Peyer's patch (tissue), 4 donors: ENCODE measurements around the gene XPNPEP2. TPM values are rescaled to one million over a fixed set of nuclear protein-coding genes. Genes with fewer than 3 reads are reported as not detected.

Experiments used
- DNase-seq, 3 donors: peaks; one replicate each; pipeline ENCODE4 v3.0.0-alpha.2; 2017 to 2019
- H3K27ac ChIP-seq, 4 donors: fragments of 200-600 bp; sonication (generic); one replicate each; pipeline ENCODE4 v1.5.1; 2016 to 2019
- H3K27me3 ChIP-seq, 2 donors: fragments of 200-600 bp; sonication (generic); one replicate each; pipeline ENCODE4 v1.5.1; 2019
- H3K36me3 ChIP-seq, 3 donors: fragments of 200-600 bp; sonication (generic); one replicate each; pipeline ENCODE4 v1.5.1; 2016 to 2019
- H3K4me1 ChIP-seq, 4 donors: fragments of 200-600 bp; sonication (generic); one replicate each; pipeline ENCODE4 v1.5.1; 2016 to 2019
- H3K4me3 ChIP-seq, 4 donors: fragments of 200-600 bp; sonication (generic); 1 replicate in 3 of 4; 2 replicates in 1 of 4; pipeline ENCODE4 v1.5.1; 2016 to 2019; ENCODE audit warnings: mild to moderate bottlenecking in 1 of 4
- H3K9me3 ChIP-seq, 4 donors: fragments of 200-600 bp; sonication (generic); one replicate each; pipeline ENCODE4 v1.5.1; 2016 to 2019; ENCODE audit warnings: mild to moderate bottlenecking in 1 of 4
- CTCF ChIP-seq, 6 experiments: fragments of 450-650 bp in 4 of 6; fragments of 200-600 bp in 2 of 6; sonication (generic) in 1 of 6; IDR thresholded peaks; one replicate each; pipeline ENCODE4 v1.5.1; 2017 to 2019; ENCODE audit warnings: antibody characterized with exemption in 6 of 6, mild to moderate bottlenecking in 3 of 6, moderate library complexity in 1 of 6
- POLR2A ChIP-seq, 2 donors: fragments of 450-650 bp; IDR thresholded peaks; one replicate each; pipeline ENCODE4 v1.5.1; 2017; ENCODE audit warnings: antibody characterized with exemption in 2 of 2, mild to moderate bottlenecking in 2 of 2, moderate library complexity in 2 of 2
- total RNA-seq, 4 donors: library from RNA; depleted of rRNA; stranded (reverse); fragments of >200 nt; gene quantifications; one replicate each; pipeline ENCODE4 v1.1.0, GENCODE V29; 2016

Gene XPNPEP2
- total RNA-seq, 4 donors from 2014 or later: 5.8 to 875 (median 803) TPM

GRCh38 chrX:129719268-129719667 is 19.5 kb upstream of the XPNPEP2 start:
- TF ChIP-seq CTCF (IDR thresholded peaks at IDR 0.05): no peak
- no peak for TF ChIP-seq POLR2A (IDR thresholded peaks at IDR 0.05)
- no peak for DNase-seq
- no peak overlapping the region for H3K4me3 ChIP-seq

GRCh38 chrX:129719931-129720530 is 18.7 kb upstream of the XPNPEP2 start:
- no peak for DNase-seq
- Histone ChIP-seq H3K27ac (no peak overlapping the region), H3K4me3 (no peak overlapping the region), H3K27me3 (no peaks in the 10 kb centered on the region), H3K4me1 (no peaks in the 10 kb centered on the region), H3K36me3 (no peaks in the 10 kb centered on the region), H3K9me3 (no peaks in the 10 kb centered on the region)
- TF ChIP-seq CTCF (IDR thresholded peaks at IDR 0.05) (no peak), POLR2A (IDR thresholded peaks at IDR 0.05) (no peak)

More at GRCh38 chrX:129719268-129719667, 19.5 kb upstream of the XPNPEP2 start:
- Histone ChIP-seq H3K27ac (no peak overlapping the region), H3K4me1 (no peaks in the 10 kb centered on the region), H3K9me3 (no peaks in the 10 kb centered on the region), H3K27me3 (no peaks in the 10 kb centered on the region), H3K36me3 (no peaks in the 10 kb centered on the region)

- no peaks in the 10 kb centered on the region for H3K9me3 ChIP-seq
- TF ChIP-seq CTCF (IDR thresholded peaks at IDR 0.05) (no peak), POLR2A (IDR thresholded peaks at IDR 0.05) (no peak)
- no peak for DNase-seq
- no peak overlapping the region for H3K4me3 ChIP-seq
- no peaks in the 10 kb centered on the region for H3K27me3 ChIP-seq
- H3K27ac ChIP-seq: no peak overlapping the region
- no peaks in the 10 kb centered on the region for H3K4me1 ChIP-seq
- H3K36me3 ChIP-seq: no peaks in the 10 kb centered on the region
Measured at GRCh38 chrX:129720741-129721140, 18.0 kb upstream of the XPNPEP2 start.

GRCh38 chrX:129721414-129721813 is 17.4 kb upstream of the XPNPEP2 start:
- no peak overlapping the region for H3K4me3 ChIP-seq
- no peaks in the 10 kb centered on the region for H3K9me3 ChIP-seq
- H3K27ac ChIP-seq: no peak overlapping the region
- TF ChIP-seq CTCF (IDR thresholded peaks at IDR 0.05) (no peak), POLR2A (IDR thresholded peaks at IDR 0.05) (no peak)
- no peak for DNase-seq
- H3K36me3 ChIP-seq: no peaks in the 10 kb centered on the region
- H3K27me3 ChIP-seq: no peaks in the 10 kb centered on the region
- H3K4me1 ChIP-seq: no peaks in the 10 kb centered on the region

- no peak for TF ChIP-seq CTCF (IDR thresholded peaks at IDR 0.05)
- no peak for TF ChIP-seq POLR2A (IDR thresholded peaks at IDR 0.05)
Measured at GRCh38 chrX:129721870-129722269, 16.9 kb upstream of the XPNPEP2 start.

GRCh38 chrX:129723511-129723910 is 15.3 kb upstream of the XPNPEP2 start:
- TF ChIP-seq POLR2A (IDR thresholded peaks at IDR 0.05) (no peak), CTCF (IDR thresholded peaks at IDR 0.05) (no peak)
- Histone ChIP-seq H3K27ac (no peak overlapping the region), H3K36me3 (no peaks in the 10 kb centered on the region), H3K4me1 (no peaks in the 10 kb centered on the region), H3K27me3 (no peaks in the 10 kb centered on the region), H3K9me3 (no peaks in the 10 kb centered on the region), H3K4me3 (no peak overlapping the region)
- DNase-seq: no peak

More at GRCh38 chrX:129721870-129722269, 16.9 kb upstream of the XPNPEP2 start:
- H3K4me1 ChIP-seq: no peaks in the 10 kb centered on the region
- H3K27ac ChIP-seq: no peak overlapping the region
- H3K27me3 ChIP-seq: no peaks in the 10 kb centered on the region
- no peak for DNase-seq
- no peak overlapping the region for H3K4me3 ChIP-seq
- no peaks in the 10 kb centered on the region for H3K36me3 ChIP-seq
- H3K9me3 ChIP-seq: no peaks in the 10 kb centered on the region
